Astrocyte (in vitro differentiated cells and primary cell): ENCODE measurements around the gene VSTM5.

Experiments
- EZH2 ChIP-seq: IDR thresholded peaks from 2 replicates; pipeline ENCODE4 v1.6.1; 2012; ENCODE audit warnings: mild to moderate bottlenecking, low read length, inconsistent platforms; ENCODE audit not compliant: insufficient read depth
- TF ChIP-seq, protein P1 (sequence below): IDR thresholded peaks from 2 replicates; pipeline ENCODE4 v1.5.1; 2011; ENCODE audit warnings: low read depth, mild to moderate bottlenecking, inconsistent platforms, low read length, moderate library complexity; ENCODE audit not compliant: insufficient read depth

DNA sequence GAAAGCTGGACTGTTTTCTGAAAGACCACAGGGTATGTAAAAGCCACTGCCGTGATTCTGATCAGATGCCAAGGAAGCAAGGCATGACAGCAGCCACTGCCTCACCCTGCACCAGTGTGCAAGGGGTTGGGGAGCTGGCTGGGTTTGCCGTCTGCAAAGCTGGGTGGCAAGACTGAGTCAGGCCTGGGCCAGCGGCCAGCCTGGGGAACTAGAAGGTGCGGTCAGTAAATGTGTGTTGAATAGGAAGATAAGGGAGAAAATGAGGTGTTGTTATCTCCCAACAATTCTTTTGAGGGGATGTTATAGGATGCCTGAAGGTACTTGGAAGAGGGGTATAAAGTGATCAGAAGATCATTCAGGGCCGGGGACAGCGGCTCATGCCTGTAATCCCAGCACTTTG, 8.0 kb downstream of the VSTM5 start:
- TF ChIP-seq, protein P1, sequence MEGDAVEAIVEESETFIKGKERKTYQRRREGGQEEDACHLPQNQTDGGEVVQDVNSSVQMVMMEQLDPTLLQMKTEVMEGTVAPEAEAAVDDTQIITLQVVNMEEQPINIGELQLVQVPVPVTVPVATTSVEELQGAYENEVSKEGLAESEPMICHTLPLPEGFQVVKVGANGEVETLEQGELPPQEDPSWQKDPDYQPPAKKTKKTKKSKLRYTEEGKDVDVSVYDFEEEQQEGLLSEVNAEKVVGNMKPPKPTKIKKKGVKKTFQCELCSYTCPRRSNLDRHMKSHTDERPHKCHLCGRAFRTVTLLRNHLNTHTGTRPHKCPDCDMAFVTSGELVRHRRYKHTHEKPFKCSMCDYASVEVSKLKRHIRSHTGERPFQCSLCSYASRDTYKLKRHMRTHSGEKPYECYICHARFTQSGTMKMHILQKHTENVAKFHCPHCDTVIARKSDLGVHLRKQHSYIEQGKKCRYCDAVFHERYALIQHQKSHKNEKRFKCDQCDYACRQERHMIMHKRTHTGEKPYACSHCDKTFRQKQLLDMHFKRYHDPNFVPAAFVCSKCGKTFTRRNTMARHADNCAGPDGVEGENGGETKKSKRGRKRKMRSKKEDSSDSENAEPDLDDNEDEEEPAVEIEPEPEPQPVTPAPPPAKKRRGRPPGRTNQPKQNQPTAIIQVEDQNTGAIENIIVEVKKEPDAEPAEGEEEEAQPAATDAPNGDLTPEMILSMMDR, result no peak
- TF ChIP-seq EZH2, result no peak
